Panc1 (cell line): ENCODE results near the gene NAXE. TPM values are rescaled to one million over a fixed set of nuclear protein-coding genes. Genes with fewer than 3 reads are reported as not detected.

ENCODE experiments used
- ATAC-seq: fragments of 200-7000 bp; cut with Tn5 transposase; 2 replicates; pipeline ENCODE4 v1.9.1; 2020; ENCODE audit warnings: mild to moderate bottlenecking, moderate library complexity
- BruUV-seq: library from RNA; stranded (reverse); fragments of 400-500 nt; replicated peaks from 2 replicates; lab custom pipeline; 2021; lab: Mats Ljungman, UMichigan
- CTCF ChIA-PET: fragments of 300-600 bp; sonication (Branson Sonifier 250); formaldehyde crosslinking; loops from one replicate; lab custom pipeline; 2022; ENCODE audit warnings: antibody characterized with exemption; lab: Charles Lee
- POLR2A ChIA-PET: fragments of 300-600 bp; sonication (Branson Sonifier 250); formaldehyde crosslinking; loops from one replicate; lab custom pipeline; 2022; ENCODE audit warnings: antibody characterized with exemption; lab: Charles Lee
- DNase-seq: peaks from one replicate; pipeline ENCODE4 v3.0.0-alpha.2; 2010; ENCODE audit warnings: low read depth, low spot score
- H3K27ac ChIP-seq: 2 replicates; pipeline ENCODE4 v1.5.1; 2011; ENCODE audit warnings: mild to moderate bottlenecking, low read length, inconsistent platforms
- H3K27me3 ChIP-seq: fragments of 200-500 bp; sonication (Bioruptor generic); 2 replicates; pipeline ENCODE4 v1.6.0; 2014; ENCODE audit warnings: low read length, inconsistent platforms; ENCODE audit not compliant: control insufficient read depth, insufficient read depth
- H3K36me3 ChIP-seq: fragments of 200-500 bp; sonication (Bioruptor generic); 2 replicates; pipeline ENCODE4 v1.5.1; 2014; ENCODE audit warnings: inconsistent platforms, mild to moderate bottlenecking, low read length, moderate library complexity; ENCODE audit not compliant: control insufficient read depth, insufficient read depth
- H3K4me1 ChIP-seq: 2 replicates; pipeline ENCODE4 v1.5.1; 2011; ENCODE audit warnings: inconsistent platforms, mild to moderate bottlenecking, low read length, moderate library complexity; ENCODE audit not compliant: control insufficient read depth, insufficient read depth
- H3K4me3 ChIP-seq, 2 experiments: 2 replicates each; pipeline ENCODE4 v1.5.1; 2011 to 2012; ENCODE audit warnings: low read depth in 2 of 2, low read length in 2 of 2, mild to moderate bottlenecking in 2 of 2, inconsistent platforms in 1 of 2, moderate library complexity in 1 of 2
- H3K9me3 ChIP-seq: fragments of 200-500 bp; sonication (Bioruptor generic); 2 replicates; pipeline ENCODE4 v1.5.1; 2014; ENCODE audit warnings: low read depth, mild to moderate bottlenecking, inconsistent platforms, low read length, moderate library complexity; ENCODE audit not compliant: control insufficient read depth, insufficient read depth
- CTCF ChIP-seq: fragments of 450-650 bp; IDR thresholded peaks from 2 replicates; pipeline ENCODE4 v1.5.1; 2017; ENCODE audit warnings: mild to moderate bottlenecking
- POLR2AphosphoS5 ChIP-seq: IDR thresholded peaks from 2 replicates; pipeline ENCODE4 v1.6.1; 2012; ENCODE audit warnings: mild to moderate bottlenecking, low read depth, low read length, moderate library complexity
- SIN3A ChIP-seq: IDR thresholded peaks from 2 replicates; pipeline ENCODE4 v1.6.1; 2012; ENCODE audit warnings: low read depth, mild to moderate bottlenecking, low read length, moderate library complexity, borderline replicate concordance; ENCODE audit not compliant: insufficient read depth
- TCF7L2 ChIP-seq: IDR thresholded peaks from 2 replicates; pipeline ENCODE4 v1.6.1; 2011; ENCODE audit warnings: mild to moderate bottlenecking, low read depth, low read length, inconsistent platforms
- in situ Hi-C: cut with HindIII; loops from 2 replicates; pipeline ENCODE4 v1.10.0; 2016; ENCODE audit warnings: low sequenced_read_pairs, low pct_unique_long_range_greater_than_20kb
- intact Hi-C: fragments of 100-400 bp; cut with micrococcal nuclease; formaldehyde crosslinking; loops from one replicate; pipeline ENCODE4 v1.10.0; 2022; ENCODE audit not compliant: unreplicated experiment
- total RNA-seq: library from RNA; stranded (reverse); gene quantifications from one replicate; pipeline ENCODE4 v1.2.1, GENCODE V29; 2021; ENCODE audit not compliant: unreplicated experiment
- TF ChIP-seq, protein P1 (sequence below), 2 experiments: IDR thresholded peaks; 2 replicates each; pipeline ENCODE4 v1.6.1; 2011 to 2012; ENCODE audit warnings: low read depth in 2 of 2, control low read depth in 1 of 2, low read length in 1 of 2, mild to moderate bottlenecking in 1 of 2, moderate library complexity in 1 of 2; ENCODE audit not compliant: insufficient read depth in 1 of 2

Gene NAXE
- total RNA-seq, 1 experiment from 2014 or later: 211 TPM

GRCh38 chr1:156598731-156599432 is 7.3 kb downstream of the NAXE start:
- ATAC-seq: no peak
- Histone ChIP-seq H3K4me1 (peaks cover 9% of the 10 kb centered on the region), H3K9me3 (no peaks in the 10 kb centered on the region), H3K27ac (no peak overlapping the region), H3K4me3 (no peak overlapping the region), H3K36me3 (peaks cover 21% of the 10 kb centered on the region), H3K27me3 (no peaks in the 10 kb centered on the region)
- intact Hi-C loops (no loop called here), in situ Hi-C loops (no loop called here)
- no peak for TF ChIP-seq POLR2AphosphoS5
- TF ChIP-seq SIN3A: no peak
- TF ChIP-seq TCF7L2: no peak
- TF ChIP-seq, protein P1, sequence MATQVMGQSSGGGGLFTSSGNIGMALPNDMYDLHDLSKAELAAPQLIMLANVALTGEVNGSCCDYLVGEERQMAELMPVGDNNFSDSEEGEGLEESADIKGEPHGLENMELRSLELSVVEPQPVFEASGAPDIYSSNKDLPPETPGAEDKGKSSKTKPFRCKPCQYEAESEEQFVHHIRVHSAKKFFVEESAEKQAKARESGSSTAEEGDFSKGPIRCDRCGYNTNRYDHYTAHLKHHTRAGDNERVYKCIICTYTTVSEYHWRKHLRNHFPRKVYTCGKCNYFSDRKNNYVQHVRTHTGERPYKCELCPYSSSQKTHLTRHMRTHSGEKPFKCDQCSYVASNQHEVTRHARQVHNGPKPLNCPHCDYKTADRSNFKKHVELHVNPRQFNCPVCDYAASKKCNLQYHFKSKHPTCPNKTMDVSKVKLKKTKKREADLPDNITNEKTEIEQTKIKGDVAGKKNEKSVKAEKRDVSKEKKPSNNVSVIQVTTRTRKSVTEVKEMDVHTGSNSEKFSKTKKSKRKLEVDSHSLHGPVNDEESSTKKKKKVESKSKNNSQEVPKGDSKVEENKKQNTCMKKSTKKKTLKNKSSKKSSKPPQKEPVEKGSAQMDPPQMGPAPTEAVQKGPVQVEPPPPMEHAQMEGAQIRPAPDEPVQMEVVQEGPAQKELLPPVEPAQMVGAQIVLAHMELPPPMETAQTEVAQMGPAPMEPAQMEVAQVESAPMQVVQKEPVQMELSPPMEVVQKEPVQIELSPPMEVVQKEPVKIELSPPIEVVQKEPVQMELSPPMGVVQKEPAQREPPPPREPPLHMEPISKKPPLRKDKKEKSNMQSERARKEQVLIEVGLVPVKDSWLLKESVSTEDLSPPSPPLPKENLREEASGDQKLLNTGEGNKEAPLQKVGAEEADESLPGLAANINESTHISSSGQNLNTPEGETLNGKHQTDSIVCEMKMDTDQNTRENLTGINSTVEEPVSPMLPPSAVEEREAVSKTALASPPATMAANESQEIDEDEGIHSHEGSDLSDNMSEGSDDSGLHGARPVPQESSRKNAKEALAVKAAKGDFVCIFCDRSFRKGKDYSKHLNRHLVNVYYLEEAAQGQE (IDR thresholded peaks at IDR 0.05; ENCODE audit: insufficient read depth in 1 of 2, low read depth in 2 of 2, low read length in 1 of 2): no peak
- no peak for TF ChIP-seq CTCF
- ChIA-PET POLR2A (interaction anchor here (0.6 to 1.4 kb wide), 2 partner anchors 8 to 98 kb away, joined by 4 read pairs; partner anchors contain the start of gene NAXE), CTCF (interaction anchor here (0.6 kb wide), 1 partner anchor 107 kb away, joined by 5 read pairs; the partner anchor contains the start of gene CRABP2)
- no peak for DNase-seq
- BruUV-seq: no TSS peak

- Histone ChIP-seq H3K4me1 (peaks cover 5% of the 10 kb centered on the region), H3K4me3 (peak overlapping the region in 1 of 2 experiments; percentile 76; a peak in 1 of 4 replicates), H3K9me3 (no peaks in the 10 kb centered on the region), H3K36me3 (peaks cover 14% of the 10 kb centered on the region), H3K27me3 (no peaks in the 10 kb centered on the region), H3K27ac (no peak overlapping the region)
- in situ Hi-C loops (no loop called here), intact Hi-C loops (loop anchor here (10.0 kb wide), 1 partner anchor 145 kb away; no protein-coding TSS in a partner anchor)
- DNase-seq (no peak), ATAC-seq (0 out of 2 replicates have a peak, but pooled peaks have one; percentile 33)
- ChIA-PET CTCF (no interaction called here), POLR2A (interaction anchor here (1.4 kb wide), 1 partner anchor 9 kb away, joined by 4 read pairs; the partner anchor contains the start of gene NAXE)
- TF ChIP-seq, protein P1 (IDR thresholded peaks at IDR 0.05; ENCODE audit: insufficient read depth in 1 of 2, low read depth in 2 of 2, low read length in 1 of 2): no peak
- no peak for TF ChIP-seq TCF7L2
- TF ChIP-seq SIN3A: no peak
- TF ChIP-seq POLR2AphosphoS5: no peak
- TF ChIP-seq CTCF: no peak; the same call in 1 of the 2 replicates
- BruUV-seq: no TSS peak
These were observed 8.2 kb downstream of the NAXE start for GRCh38 chr1:156599811-156600210.
